HepG2 (cell line): ENCODE data around the gene TSPAN5. TPM values are rescaled to one million over a fixed set of nuclear protein-coding genes. Genes with fewer than 3 reads are reported as not detected.

Experiments
- ATAC-seq: fragments of 200-7000 bp; cut with Tn5 transposase; 3 replicates; pipeline ENCODE4 v1.9.1; 2020; ENCODE audit warnings: mild to moderate bottlenecking, moderate library complexity
- BruUV-seq: library from RNA; stranded (reverse); fragments of 400-500 nt; replicated peaks from 2 replicates; lab custom pipeline; 2021; lab: Mats Ljungman, UMichigan
- CTCF ChIA-PET: fragments of 300-600 bp; formaldehyde crosslinking; extraction: SDS; loops from one replicate; lab custom pipeline; 2021; ENCODE audit warnings: low total read pairs, inconsistent platforms, low intra/inter-chr PET ratio; lab: Yijun Ruan, JAX
- POLR2A ChIA-PET: fragments of 350-600 bp; sonication (Branson Sonifier 250); formaldehyde crosslinking; loops from one replicate; lab custom pipeline; 2020; ENCODE audit warnings: antibody characterized with exemption, inconsistent platforms; lab: Yijun Ruan, JAX
- DNase-seq: peaks from one replicate; pipeline ENCODE4 v3.0.0-alpha.2; 2015; ENCODE audit warnings: low spot score
- FAIRE-seq: peaks from 3 replicates; lab custom pipeline; 2011; peaks lifted over from hg19 to GRCh38; lab: Jason Lieb, UNC
- H2AFZ ChIP-seq: one replicate; pipeline ENCODE4 v1.6.1; 2011; ENCODE audit warnings: low read length, inconsistent platforms
- H3K27ac ChIP-seq: fragments of 300-600 bp; 3 replicates; pipeline ENCODE4 v1.8.0; 2011; ENCODE audit warnings: mixed run types, mild to moderate bottlenecking, mixed read lengths, low read length, inconsistent platforms; ENCODE audit not compliant: insufficient read depth; ENCODE audit errors: extremely low read length
- H3K27me3 ChIP-seq, 2 experiments: fragments of 200-600 bp in 1 of 2; 2 replicates in 1 of 2; 3 replicates in 1 of 2; pipeline versions ENCODE4 v1.6.0 to v1.8.0; 2011; ENCODE audit warnings: low read length in 2 of 2, mild to moderate bottlenecking in 2 of 2, moderate library complexity in 2 of 2, inconsistent platforms in 1 of 2; ENCODE audit not compliant: insufficient read depth in 2 of 2, control insufficient read depth in 1 of 2
- H3K36me3 ChIP-seq, 2 experiments: fragments of 200-600 bp in 1 of 2; replicated peaks in 1 of 2; 2 replicates in 1 of 2; 3 replicates in 1 of 2; pipeline versions ENCODE4 v1.5.1 to v1.8.0; 2011; ENCODE audit warnings: low read length in 2 of 2, inconsistent platforms in 1 of 2; ENCODE audit not compliant: insufficient read depth in 2 of 2, control insufficient read depth in 1 of 2
- H3K4me1 ChIP-seq: 2 replicates; pipeline ENCODE4 v1.5.1; 2012; ENCODE audit warnings: low read length, inconsistent platforms; ENCODE audit not compliant: insufficient read depth
- H3K4me2 ChIP-seq: 2 replicates; pipeline ENCODE4 v1.6.0; 2011; ENCODE audit warnings: low read depth, low read length, inconsistent platforms
- H3K4me3 ChIP-seq, 3 experiments: fragments of 200-600 bp in 1 of 3; sonication (generic), shearing (Covaris generic) in 1 of 3; replicated peaks in 1 of 3; 2 replicates each; pipeline ENCODE4 v1.5.1; 2011 to 2016; ENCODE audit warnings: low read length in 3 of 3, inconsistent platforms in 2 of 3, low read depth in 2 of 3, mild to moderate bottlenecking in 2 of 3, control low read depth in 1 of 3, mixed read lengths in 1 of 3; ENCODE audit not compliant: insufficient read depth in 1 of 3
- H3K79me2 ChIP-seq: one replicate; pipeline ENCODE4 v1.6.1; 2011; ENCODE audit warnings: low read length, inconsistent platforms; ENCODE audit not compliant: insufficient read depth
- H3K9ac ChIP-seq: 2 replicates; pipeline ENCODE4 v1.6.0; 2011; ENCODE audit warnings: mild to moderate bottlenecking, low read depth, low read length, inconsistent platforms; ENCODE audit not compliant: insufficient read depth
- H3K9me3 ChIP-seq: 2 replicates; pipeline ENCODE4 v1.5.1; 2012; ENCODE audit warnings: mild to moderate bottlenecking, low read length
- H4K20me1 ChIP-seq: 2 replicates; pipeline ENCODE4 v1.6.0; 2011; ENCODE audit warnings: inconsistent platforms, mild to moderate bottlenecking, low read length, moderate library complexity; ENCODE audit not compliant: insufficient read depth
- ADNP ChIP-seq: sonication (generic); formaldehyde crosslinking; IDR thresholded peaks from 2 replicates; pipeline ENCODE4 v1.4.0; 2020; ENCODE audit warnings: missing genetic modification reagents
- ERF ChIP-seq: IDR thresholded peaks from 2 replicates; pipeline ENCODE4 v1.6.1; 2018; ENCODE audit warnings: missing biosample characterization, missing genetic modification reagents
- FOXA3 ChIP-seq: IDR thresholded peaks from 2 replicates; pipeline ENCODE4 v1.6.1; 2016; ENCODE audit warnings: missing genetic modification reagents, missing compliant biosample characterization
- MLLT10 ChIP-seq: sonication (generic); formaldehyde crosslinking; IDR thresholded peaks from 2 replicates; pipeline ENCODE4 v1.4.0; 2020; ENCODE audit warnings: missing genetic modification reagents
- SOX13 ChIP-seq, 3 experiments: fragments of 450-650 bp in 1 of 3; sonication (generic) in 1 of 3; formaldehyde crosslinking in 1 of 3; IDR thresholded peaks in 2 of 3; conservative IDR thresholded peaks in 1 of 3; 2 replicates each; pipeline versions ENCODE4 v1.5.0 to v1.6.1; 2016 to 2020; ENCODE audit warnings: antibody characterized with exemption in 1 of 3, mild to moderate bottlenecking in 1 of 3, missing compliant biosample characterization in 1 of 3, missing genetic modification reagents in 1 of 3, moderate library complexity in 1 of 3
- TBL1XR1 ChIP-seq: fragments of 150-350 bp; IDR thresholded peaks from 2 replicates; pipeline ENCODE4 v1.6.1; 2014; ENCODE audit warnings: borderline replicate concordance, low read length; ENCODE audit not compliant: partially characterized antibody
- TGIF2 ChIP-seq: IDR thresholded peaks from 2 replicates; pipeline ENCODE4 v1.6.1; 2016; ENCODE audit warnings: control low read depth, missing compliant biosample characterization
- ZNF263 ChIP-seq: sonication (generic); formaldehyde crosslinking; IDR thresholded peaks from 2 replicates; pipeline ENCODE4 v1.4.0; 2020; ENCODE audit warnings: missing genetic modification reagents
- ZNF605 ChIP-seq: sonication (generic); formaldehyde crosslinking; IDR thresholded peaks from 2 replicates; pipeline ENCODE4 v1.8.0; 2022; ENCODE audit warnings: mild to moderate bottlenecking, missing genetic modification reagents
- ZNF720 ChIP-seq: sonication (generic); formaldehyde crosslinking; IDR thresholded peaks from 2 replicates; pipeline ENCODE4 v1.4.0; 2020; ENCODE audit warnings: missing genetic modification reagents
- WGBS: methylation state at CpG from one replicate; pipeline ENCODE4 v1.1.6; 2017; ENCODE audit warnings: low lambda C conversion rate; 5-methylcytosine and 5-hydroxymethylcytosine counted together
- in situ Hi-C: cut with HindIII; loops from 2 replicates; pipeline ENCODE4 v1.10.0; 2017; ENCODE audit warnings: low pct_unique_long_range_greater_than_20kb; ENCODE audit not compliant: extremely low pct_ligation_motif_present
- intact Hi-C: fragments of 100-400 bp; cut with micrococcal nuclease; formaldehyde crosslinking; loops from one replicate; pipeline ENCODE4 v1.10.0; 2022; ENCODE audit not compliant: unreplicated experiment
- polyA plus RNA-seq, 8 experiments: library from polyadenylated mRNA; depleted of rRNA in 3 of 8; stranded (reverse) in 7 of 8; unstranded in 1 of 8; fragments of >200 nt; fragmentation: Illumina TruSeq in 4 of 8; extraction: Trizol in 4 of 8; gene quantifications; 2 replicates each; pipeline versions ENCODE4 v1.2.1 to v1.2.3, GENCODE V29; 2011 to 2016; ENCODE audit warnings: low read depth in 4 of 8, missing spikeins in 1 of 8, mixed read lengths in 1 of 8; ENCODE audit not compliant: insufficient read depth in 1 of 8
- total RNA-seq, 5 experiments: library from RNA; depleted of rRNA; stranded (reverse); fragments of >200 nt; fragmentation: Illumina TruSeq; extraction: Trizol; gene quantifications; 2 replicates each; pipeline ENCODE4 v1.2.3, GENCODE V29; 2016; ENCODE audit warnings: low read depth in 1 of 5
- TF ChIP-seq, protein P1 (sequence below): sonication (generic); formaldehyde crosslinking; IDR thresholded peaks from 2 replicates; pipeline ENCODE4 v1.5.0; 2020; ENCODE audit warnings: missing genetic modification reagents

The TSPAN5 gene
- total and polyA plus RNA-seq, 2 of the 13 experiments (the other 11 are each of a cell fraction or from before 2014, with no cell fraction given), result 0.20 to 0.53 TPM

- no peak overlapping the region for H3K4me3 ChIP-seq
- H3K27ac ChIP-seq, result no peak overlapping the region
- H3K27me3 ChIP-seq, result peaks cover 1 to 24% of the 10 kb centered on the region in 2 experiments; a peak in 2 of 5 replicates
- no peak overlapping the region for H2AFZ ChIP-seq
- H3K9ac ChIP-seq, result no peak overlapping the region
- 39% methylated on average over 2 of the region's 2 CpGs for WGBS
- DNase-seq, result no peak
- intact Hi-C loops, result no loop called here
- BruUV-seq, result no TSS peak
- H3K4me2 ChIP-seq, result no peak overlapping the region
- in situ Hi-C loops, result no loop called here
- no peaks in the 10 kb centered on the region for H3K4me1 ChIP-seq
- FAIRE-seq, result no peak
- no peaks in the 10 kb centered on the region for H4K20me1 ChIP-seq
- no peaks in the 10 kb centered on the region for H3K36me3 ChIP-seq
- no peaks in the 10 kb centered on the region for H3K79me2 ChIP-seq
- H3K9me3 ChIP-seq, result no peaks in the 10 kb centered on the region
- CTCF ChIA-PET, result no interaction called here
- TF ChIP-seq ADNP (CRISPR knock-in tag), result no peak
- TF ChIP-seq, protein P1, sequence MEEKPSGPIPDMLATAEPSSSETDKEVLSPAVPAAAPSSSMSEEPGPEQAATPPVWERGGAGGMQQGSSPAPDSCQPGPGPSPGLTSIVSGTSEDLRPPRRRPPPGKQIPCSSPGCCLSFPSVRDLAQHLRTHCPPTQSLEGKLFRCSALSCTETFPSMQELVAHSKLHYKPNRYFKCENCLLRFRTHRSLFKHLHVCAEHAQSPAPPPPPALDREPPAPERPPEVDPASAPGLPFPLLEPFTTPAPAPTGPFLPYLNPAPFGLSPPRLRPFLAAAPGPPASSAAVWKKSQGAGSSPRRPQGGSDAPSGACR (CRISPR knock-in tag), result no peak
- TF ChIP-seq ZNF605 (CRISPR knock-in tag), result no peak
- TF ChIP-seq ZNF263, result no peak
- no peak for TF ChIP-seq FOXA3 (CRISPR knock-in tag)
- no peak for TF ChIP-seq ERF (CRISPR knock-in tag)
- no peak for TF ChIP-seq TGIF2
- no peak for TF ChIP-seq ZNF720 (CRISPR knock-in tag)
- no peak for TF ChIP-seq MLLT10
- no peak for TF ChIP-seq SOX13 (IDR thresholded peaks at IDR 0.05)
- no peak for TF ChIP-seq SOX13 (CRISPR knock-in tag; conservative IDR thresholded peaks at IDR 0.05 in 1 of 2, IDR thresholded peaks at IDR 0.05 in 1 of 2)
- no peak for TF ChIP-seq TBL1XR1
- TF ChIP-seq, all 625 proteins: peak for 0
- POLR2A ChIA-PET, result no interaction called here
- no peak for ATAC-seq
These were observed 80.5 kb downstream of the TSPAN5 start for GRCh38 chr4:98577956-98578355.
